HepG2 (cell line): Measurements from ENCODE around the gene SMIM36. TPM values are rescaled to one million over a fixed set of nuclear protein-coding genes. Genes with fewer than 3 reads are reported as not detected.

ENCODE experiments used
- FOSL1 ChIP-seq: sonication (generic); formaldehyde crosslinking; IDR thresholded peaks from 2 replicates; pipeline ENCODE4 v1.9.0; 2021; ENCODE audit warnings: missing genetic modification reagents, borderline replicate concordance
- HNRNPUL1 ChIP-seq: fragments of 200-400 bp; formaldehyde crosslinking; IDR thresholded peaks from 2 replicates; pipeline ENCODE4 v1.6.1; 2017; ENCODE audit warnings: low read depth, mild to moderate bottlenecking, low read length, moderate library complexity
- HOXA5 ChIP-seq: sonication (generic); formaldehyde crosslinking; IDR thresholded peaks from 2 replicates; pipeline ENCODE4 v1.4.0; 2020; ENCODE audit warnings: missing genetic modification reagents
- ISX ChIP-seq: sonication (generic); formaldehyde crosslinking; conservative IDR thresholded peaks from 2 replicates; pipeline ENCODE4 v1.5.0; 2020; ENCODE audit warnings: missing genetic modification reagents
- LCORL ChIP-seq, 2 experiments: fragments of 450-650 bp in 1 of 2; sonication (generic) in 1 of 2; formaldehyde crosslinking in 1 of 2; IDR thresholded peaks; 2 replicates each; pipeline versions ENCODE4 v1.5.0 to v1.6.1; 2017 to 2020; ENCODE audit warnings: antibody characterized with exemption in 1 of 2, missing genetic modification reagents in 1 of 2
- MXD4 ChIP-seq: IDR thresholded peaks from 2 replicates; pipeline ENCODE4 v1.6.1; 2016; ENCODE audit warnings: mild to moderate bottlenecking, missing biosample characterization, missing genetic modification reagents
- NFYC ChIP-seq: IDR thresholded peaks from 2 replicates; pipeline ENCODE4 v1.6.1; 2016; ENCODE audit warnings: missing genetic modification reagents, missing compliant biosample characterization
- POGZ ChIP-seq: sonication (generic); formaldehyde crosslinking; IDR thresholded peaks from 2 replicates; pipeline ENCODE4 v1.4.0; 2020; ENCODE audit warnings: mild to moderate bottlenecking, missing genetic modification reagents
- PRMT3 ChIP-seq: sonication (generic); formaldehyde crosslinking; IDR thresholded peaks from 2 replicates; pipeline ENCODE4 v1.8.1; 2022; ENCODE audit warnings: low read depth, mild to moderate bottlenecking, moderate library complexity, missing genetic modification reagents, borderline replicate concordance
- RARA ChIP-seq: IDR thresholded peaks from 2 replicates; pipeline ENCODE4 v1.6.1; 2016; ENCODE audit warnings: missing genetic modification reagents, missing compliant biosample characterization
- TIGD3 ChIP-seq: sonication (generic); formaldehyde crosslinking; IDR thresholded peaks from 2 replicates; pipeline ENCODE4 v1.5.1; 2020; ENCODE audit warnings: mild to moderate bottlenecking, missing genetic modification reagents, borderline replicate concordance
- ZFP37 ChIP-seq: sonication (generic); formaldehyde crosslinking; IDR thresholded peaks from 2 replicates; pipeline ENCODE4 v1.4.0; 2020; ENCODE audit warnings: missing genetic modification reagents, borderline replicate concordance
- ZNF503 ChIP-seq: sonication (generic); formaldehyde crosslinking; IDR thresholded peaks from 2 replicates; pipeline ENCODE4 v1.4.0; 2020; ENCODE audit warnings: missing genetic modification reagents
- ZNF549 ChIP-seq: sonication (generic); formaldehyde crosslinking; IDR thresholded peaks from 2 replicates; pipeline ENCODE4 v1.5.0; 2020; ENCODE audit warnings: missing genetic modification reagents
- polyA plus RNA-seq, 8 experiments: library from polyadenylated mRNA; depleted of rRNA in 3 of 8; stranded (reverse) in 7 of 8; unstranded in 1 of 8; fragments of >200 nt; fragmentation: Illumina TruSeq in 4 of 8; extraction: Trizol in 4 of 8; gene quantifications; 2 replicates each; pipeline versions ENCODE4 v1.2.1 to v1.2.3, GENCODE V29; 2011 to 2016; ENCODE audit warnings: low read depth in 4 of 8, missing spikeins in 1 of 8, mixed read lengths in 1 of 8; ENCODE audit not compliant: insufficient read depth in 1 of 8
- total RNA-seq, 5 experiments: library from RNA; depleted of rRNA; stranded (reverse); fragments of >200 nt; fragmentation: Illumina TruSeq; extraction: Trizol; gene quantifications; 2 replicates each; pipeline ENCODE4 v1.2.3, GENCODE V29; 2016; ENCODE audit warnings: low read depth in 1 of 5
- TF ChIP-seq, protein P1 (sequence below): sonication (generic); formaldehyde crosslinking; IDR thresholded peaks from 2 replicates; pipeline ENCODE4 v1.4.0; 2020; ENCODE audit warnings: missing genetic modification reagents; ENCODE audit errors: not compliant biosample characterization
- TF ChIP-seq, protein P2 (sequence below): sonication (generic); formaldehyde crosslinking; IDR thresholded peaks from 2 replicates; pipeline ENCODE4 v1.4.0; 2020; ENCODE audit warnings: missing genetic modification reagents
- TF ChIP-seq, protein P3 (sequence below): IDR thresholded peaks from 2 replicates; pipeline ENCODE4 v1.6.1; 2012; ENCODE audit warnings: low read depth, low read length, improper control_type of control experiment

The SMIM36 gene
- total and polyA plus RNA-seq, 2 of the 13 experiments (the other 11 are each of a cell fraction or from before 2014, with no cell fraction given): not detected

- TF ChIP-seq, protein P1, sequence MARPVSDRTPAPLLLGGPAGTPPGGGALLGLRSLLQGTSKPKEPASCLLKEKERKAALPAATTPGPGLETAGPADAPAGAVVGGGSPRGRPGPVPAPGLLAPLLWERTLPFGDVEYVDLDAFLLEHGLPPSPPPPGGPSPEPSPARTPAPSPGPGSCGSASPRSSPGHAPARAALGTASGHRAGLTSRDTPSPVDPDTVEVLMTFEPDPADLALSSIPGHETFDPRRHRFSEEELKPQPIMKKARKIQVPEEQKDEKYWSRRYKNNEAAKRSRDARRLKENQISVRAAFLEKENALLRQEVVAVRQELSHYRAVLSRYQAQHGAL (CRISPR knock-in tag): peak; percentile 53
- TF ChIP-seq LCORL (IDR thresholded peaks at IDR 0.05) (no peak), LCORL (CRISPR knock-in tag; IDR thresholded peaks at IDR 0.05) (peak; percentile 89), ISX (CRISPR knock-in tag) (peak; percentile 44; the same call in 1 of the 2 replicates), ZNF549 (no peak), HNRNPUL1 (peak; percentile 21; the same call in 1 of the 2 replicates), POGZ (CRISPR knock-in tag) (peak; percentile 59; the same call in 1 of the 2 replicates), TIGD3 (CRISPR knock-in tag) (no peak), ZFP37 (CRISPR knock-in tag) (peak; percentile 89; the same call in 1 of the 2 replicates), MXD4 (CRISPR knock-in tag) (peak; percentile 48; the same call in 1 of the 2 replicates), RARA (peak; percentile 94), PRMT3 (CRISPR knock-in tag) (no peak), HOXA5 (CRISPR knock-in tag) (peak; percentile 75), FOSL1 (CRISPR knock-in tag) (peak; percentile 61; the same call in 1 of the 2 replicates), NFYC (CRISPR knock-in tag) (peak; percentile 53; the same call in 1 of the 2 replicates), ZNF503 (CRISPR knock-in tag) (peak; percentile 99)
- TF ChIP-seq, protein P2, sequence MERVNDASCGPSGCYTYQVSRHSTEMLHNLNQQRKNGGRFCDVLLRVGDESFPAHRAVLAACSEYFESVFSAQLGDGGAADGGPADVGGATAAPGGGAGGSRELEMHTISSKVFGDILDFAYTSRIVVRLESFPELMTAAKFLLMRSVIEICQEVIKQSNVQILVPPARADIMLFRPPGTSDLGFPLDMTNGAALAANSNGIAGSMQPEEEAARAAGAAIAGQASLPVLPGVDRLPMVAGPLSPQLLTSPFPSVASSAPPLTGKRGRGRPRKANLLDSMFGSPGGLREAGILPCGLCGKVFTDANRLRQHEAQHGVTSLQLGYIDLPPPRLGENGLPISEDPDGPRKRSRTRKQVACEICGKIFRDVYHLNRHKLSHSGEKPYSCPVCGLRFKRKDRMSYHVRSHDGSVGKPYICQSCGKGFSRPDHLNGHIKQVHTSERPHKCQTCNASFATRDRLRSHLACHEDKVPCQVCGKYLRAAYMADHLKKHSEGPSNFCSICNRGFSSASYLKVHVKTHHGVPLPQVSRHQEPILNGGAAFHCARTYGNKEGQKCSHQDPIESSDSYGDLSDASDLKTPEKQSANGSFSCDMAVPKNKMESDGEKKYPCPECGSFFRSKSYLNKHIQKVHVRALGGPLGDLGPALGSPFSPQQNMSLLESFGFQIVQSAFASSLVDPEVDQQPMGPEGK (CRISPR knock-in tag): no peak; the same call in 1 of the 2 replicates
- TF ChIP-seq, protein P3, sequence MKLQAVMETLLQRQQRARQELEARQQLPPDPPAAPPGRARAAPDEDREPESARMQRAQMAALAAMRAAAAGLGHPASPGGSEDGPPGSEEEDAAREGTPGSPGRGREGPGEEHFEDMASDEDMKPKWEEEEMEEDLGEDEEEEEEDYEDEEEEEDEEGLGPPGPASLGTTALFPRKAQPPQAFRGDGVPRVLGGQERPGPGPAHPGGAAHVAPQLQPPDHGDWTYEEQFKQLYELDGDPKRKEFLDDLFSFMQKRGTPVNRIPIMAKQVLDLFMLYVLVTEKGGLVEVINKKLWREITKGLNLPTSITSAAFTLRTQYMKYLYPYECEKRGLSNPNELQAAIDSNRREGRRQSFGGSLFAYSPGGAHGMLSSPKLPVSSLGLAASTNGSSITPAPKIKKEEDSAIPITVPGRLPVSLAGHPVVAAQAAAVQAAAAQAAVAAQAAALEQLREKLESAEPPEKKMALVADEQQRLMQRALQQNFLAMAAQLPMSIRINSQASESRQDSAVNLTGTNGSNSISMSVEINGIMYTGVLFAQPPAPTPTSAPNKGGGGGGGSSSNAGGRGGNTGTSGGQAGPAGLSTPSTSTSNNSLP: peak; percentile 96
These were observed 64.6 kb downstream of the SMIM36 start (continued) for GRCh38 chr17:55446581-55447205.
